Ovary (tissue), 9 donors: Measurements from ENCODE around the gene COG2. TPM values are rescaled to one million over a fixed set of nuclear protein-coding genes. Genes with fewer than 3 reads are reported as not detected.
"Not testable (repeated sequence)": the region's sequence is repeated elsewhere in the genome, so short reads cannot be mapped to it uniquely, and the experiment has no call there.

Experiments
- DNase-seq, 5 donors: peaks; one replicate each; pipeline ENCODE4 v3.0.0-alpha.2; 2019 to 2020
- H3K27ac ChIP-seq, 2 donors: fragments of 200-600 bp; one replicate each; pipeline versions ENCODE4 v1.5.1 to v1.8.0; 2019 to 2022
- H3K27me3 ChIP-seq: fragments of 200-600 bp; one replicate; pipeline ENCODE4 v1.8.0; 2022
- H3K36me3 ChIP-seq: fragments of 200-600 bp; sonication (generic); one replicate; pipeline ENCODE4 v1.5.1; 2019
- H3K4me1 ChIP-seq: one replicate; pipeline ENCODE4 v1.8.1; 2013; ENCODE audit warnings: mild to moderate bottlenecking, moderate library complexity; ENCODE audit not compliant: insufficient read depth
- H3K4me3 ChIP-seq: fragments of 200-600 bp; sonication (generic); one replicate; pipeline ENCODE4 v1.5.1; 2017
- H3K9me3 ChIP-seq, 2 donors: fragments of 200-600 bp in 1 of 2; sonication (generic) in 1 of 2; one replicate each; pipeline versions ENCODE4 v1.5.1 to v1.8.1; 2013 to 2019; ENCODE audit warnings: mild to moderate bottlenecking in 1 of 2, moderate library complexity in 1 of 2
- CTCF ChIP-seq, 3 donors: fragments of 450-650 bp in 2 of 3; fragments of 200-600 bp in 1 of 3; IDR thresholded peaks; one replicate each; pipeline versions ENCODE4 v1.5.1 to v1.8.0; 2016 to 2022; ENCODE audit warnings: antibody characterized with exemption in 3 of 3, mild to moderate bottlenecking in 1 of 3
- EP300 ChIP-seq: sonication (generic); formaldehyde crosslinking; IDR thresholded peaks from one replicate; pipeline ENCODE4 v1.6.1; 2017; ENCODE audit warnings: antibody characterized with exemption
- POLR2A ChIP-seq: fragments of 450-650 bp; IDR thresholded peaks from one replicate; pipeline ENCODE4 v1.6.1; 2017; ENCODE audit warnings: antibody characterized with exemption, mild to moderate bottlenecking, moderate library complexity
- WGBS, 3 donors: extraction: QIAGEN DNeasy Blood & Tissue Kit in 1 of 3; methylation state at CpG; one replicate each; pipeline versions ENCODE4 v1.1.5 to v1.1.7; 2013 to 2017; 5-methylcytosine and 5-hydroxymethylcytosine counted together
- intact Hi-C, 4 donors: fragments of 100-400 bp; cut with DNase I; formaldehyde crosslinking; loops; one replicate each; pipeline versions ENCODE4 v1.11.0 to v1.15.1; 2022 to 2023
- polyA plus RNA-seq, 2 donors: library from polyadenylated mRNA; stranded (reverse); fragments of 200-250 nt in 1 of 2; fragments of 350-450 nt in 1 of 2; fragmentation: Illumina TruSeq in 1 of 2; extraction: RNeasy Lipid Tissue Mini Kit (QIAGEN cat#74804) in 1 of 2; gene quantifications; one replicate each; pipeline ENCODE4 v1.2.3, GENCODE V29; 2013 to 2014
- total RNA-seq, 7 donors: library from RNA; depleted of rRNA in 2 of 7; stranded (reverse); fragments of >200 nt in 2 of 7; fragmentation: NEBNext Ultra II Directional in 3 of 7; extraction: Animal tissue kit (Norgen Biotek cat#: 25700) in 3 of 7; gene quantifications; one replicate each; pipeline versions ENCODE4 v1.1.0 to v1.2.4, GENCODE V29; 2016 to 2023
- donor health status: DM: no; HTN: no; CAD: no; lungs with moderate emphysema.
- donor health status: DM: no; HTN: no; CAD: no.
- donor health status: Bipolar disorder and iron deficiency.
- donor health status: DM: yes; HTN: yes; CAD: no.
- donor health status: DM: no; HTN: no; CAD: no.
- donor health status: DM: yes; HTN: yes; CAD: no.

The COG2 gene
- total and polyA plus RNA-seq, 9 donors, result 9.1 to 29.5 (median 21.5) TPM

DNA sequence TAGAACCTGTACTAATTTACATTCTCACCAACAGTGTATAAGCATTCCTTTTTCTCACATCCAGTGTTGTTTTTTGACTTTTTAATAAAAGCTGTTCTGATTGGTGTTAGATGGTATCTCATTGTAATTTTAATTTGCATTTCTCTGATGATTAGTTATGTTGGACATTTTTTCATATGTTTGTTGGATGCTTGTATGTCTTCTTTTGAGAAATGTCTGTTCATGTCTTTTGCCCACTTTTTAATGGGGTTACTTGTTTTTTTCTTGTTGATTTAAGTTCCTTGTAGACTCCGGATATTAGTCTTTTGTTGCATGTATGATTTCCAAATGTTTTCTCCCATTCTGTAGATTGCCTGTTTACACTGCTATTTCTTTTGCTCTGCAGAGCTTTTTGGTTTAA lies 8.0 kb downstream of the COG2 start:
- DNase-seq, result no peak
- 98% methylated on average over 1 of the region's 1 CpG for WGBS, 3 donors
- no peak overlapping the region for H3K27ac ChIP-seq
- intact Hi-C loops, result no loop called here
- no peak overlapping the region for H3K4me3 ChIP-seq
- H3K4me1 ChIP-seq, result no peaks in the 10 kb centered on the region
- no peaks in the 10 kb centered on the region for H3K27me3 ChIP-seq
- no peaks in the 10 kb centered on the region for H3K36me3 ChIP-seq
- H3K9me3 ChIP-seq, result no peaks in the 10 kb centered on the region
- TF ChIP-seq EP300, result no peak
- TF ChIP-seq CTCF (IDR thresholded peaks at IDR 0.05), result no peak
- no peak for TF ChIP-seq POLR2A

GRCh38 chr1:230651235-230651634 lies 9.0 kb downstream of the COG2 start:
- no peaks in the 10 kb centered on the region for H3K36me3 ChIP-seq
- H3K27ac ChIP-seq, result no peak overlapping the region
- intact Hi-C loops, result no loop called here
- 91 to 98% (median 94%) methylated on average over 2 of the region's 2 CpGs for WGBS, 3 donors
- TF ChIP-seq CTCF (IDR thresholded peaks at IDR 0.05), result no peak
- TF ChIP-seq EP300, result no peak
- TF ChIP-seq POLR2A, result no peak
- H3K4me1 ChIP-seq, result no peaks in the 10 kb centered on the region
- no peak overlapping the region for H3K4me3 ChIP-seq
- DNase-seq, result no peak
- H3K9me3 ChIP-seq, result no peaks in the 10 kb centered on the region
- H3K27me3 ChIP-seq, result no peaks in the 10 kb centered on the region

- H3K27ac ChIP-seq, H3K27me3 ChIP-seq, H3K4me3 ChIP-seq, H3K36me3 ChIP-seq, intact Hi-C loops, H3K4me1 ChIP-seq, H3K9me3 ChIP-seq, DNase-seq: not testable (repeated sequence)
- 88 to 97% (median 93%) methylated on average over 1 of the region's 1 CpG for WGBS, 3 donors
Observed at GRCh38 chr1:230656719-230657118, 14.4 kb downstream of the COG2 start.

GRCh38 chr1:230658103-230658502 lies 15.8 kb downstream of the COG2 start:
- H3K36me3 ChIP-seq, DNase-seq, H3K9me3 ChIP-seq, H3K4me1 ChIP-seq, H3K27ac ChIP-seq, H3K4me3 ChIP-seq, intact Hi-C loops, H3K27me3 ChIP-seq: not testable (repeated sequence)
- WGBS, 3 donors, result 88 to 100% (median 94%) methylated on average over 1 of the region's 1 CpG

- 91 to 98% (median 97%) methylated on average over 2 of the region's 2 CpGs for WGBS, 3 donors
- no peaks in the 10 kb centered on the region for H3K27me3 ChIP-seq
- H3K36me3 ChIP-seq, result no peaks in the 10 kb centered on the region
- no peak for TF ChIP-seq EP300
- TF ChIP-seq CTCF (IDR thresholded peaks at IDR 0.05), result no peak
- no peak for TF ChIP-seq POLR2A
- no peaks in the 10 kb centered on the region for H3K4me1 ChIP-seq
- no peaks in the 10 kb centered on the region for H3K9me3 ChIP-seq
- DNase-seq, result no peak
- no peak overlapping the region for H3K27ac ChIP-seq
- intact Hi-C loops, result no loop called here
- H3K4me3 ChIP-seq, result no peak overlapping the region
Observed at GRCh38 chr1:230658691-230659090, 16.4 kb downstream of the COG2 start.

DNA sequence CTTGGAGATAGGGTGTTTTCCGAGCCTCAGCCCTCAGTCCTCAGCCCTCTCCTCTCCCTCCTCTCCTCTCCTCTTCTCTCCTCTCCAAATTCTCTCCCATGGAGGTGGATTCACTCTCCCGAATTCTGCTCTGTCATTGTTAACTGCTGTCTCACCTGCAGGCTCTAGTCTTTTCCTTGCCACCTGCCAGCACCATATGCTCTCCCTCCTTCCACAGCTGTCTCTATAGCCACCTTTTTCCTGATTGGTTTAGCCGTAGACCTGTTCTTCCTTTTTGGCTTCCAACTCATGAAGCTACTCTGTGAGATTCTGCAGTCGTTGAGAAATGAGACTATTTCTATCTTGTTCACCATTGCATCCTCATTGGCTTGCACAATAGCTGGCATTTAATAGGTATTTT lies 19.7 kb downstream of the COG2 start:
- intact Hi-C loops, result no loop called here
- H3K27me3 ChIP-seq, result no peaks in the 10 kb centered on the region
- TF ChIP-seq POLR2A (no peak), CTCF (IDR thresholded peaks at IDR 0.05) (no peak), EP300 (no peak)
- H3K9me3 ChIP-seq, result no peaks in the 10 kb centered on the region
- 86 to 88% (median 87%) methylated on average over 4 of the region's 4 CpGs for WGBS, 3 donors
- H3K4me1 ChIP-seq, result no peaks in the 10 kb centered on the region
- no peaks in the 10 kb centered on the region for H3K36me3 ChIP-seq
- no peak overlapping the region for H3K4me3 ChIP-seq
- no peak overlapping the region for H3K27ac ChIP-seq
- no peak for DNase-seq
